ENCODE measurements around the gene CAP1.
A peak's percentile ranks its signal among the peaks of the same experiment; 100 is the strongest.
"Not testable (repeated sequence)": the region's sequence is repeated elsewhere in the genome, so short reads cannot be mapped to it uniquely, and the experiment has no call there.

Gene CAP1, protein sequence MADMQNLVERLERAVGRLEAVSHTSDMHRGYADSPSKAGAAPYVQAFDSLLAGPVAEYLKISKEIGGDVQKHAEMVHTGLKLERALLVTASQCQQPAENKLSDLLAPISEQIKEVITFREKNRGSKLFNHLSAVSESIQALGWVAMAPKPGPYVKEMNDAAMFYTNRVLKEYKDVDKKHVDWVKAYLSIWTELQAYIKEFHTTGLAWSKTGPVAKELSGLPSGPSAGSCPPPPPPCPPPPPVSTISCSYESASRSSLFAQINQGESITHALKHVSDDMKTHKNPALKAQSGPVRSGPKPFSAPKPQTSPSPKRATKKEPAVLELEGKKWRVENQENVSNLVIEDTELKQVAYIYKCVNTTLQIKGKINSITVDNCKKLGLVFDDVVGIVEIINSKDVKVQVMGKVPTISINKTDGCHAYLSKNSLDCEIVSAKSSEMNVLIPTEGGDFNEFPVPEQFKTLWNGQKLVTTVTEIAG

GRCh38 chr1:40040511-40041465, at the start of gene CAP1:
CAP1 (plus strand) TSS chr1:40040729; CDS start chr1:40059347, 18,618 bp downstream.
- peak; percentile 98 for DNase-seq

DNA sequence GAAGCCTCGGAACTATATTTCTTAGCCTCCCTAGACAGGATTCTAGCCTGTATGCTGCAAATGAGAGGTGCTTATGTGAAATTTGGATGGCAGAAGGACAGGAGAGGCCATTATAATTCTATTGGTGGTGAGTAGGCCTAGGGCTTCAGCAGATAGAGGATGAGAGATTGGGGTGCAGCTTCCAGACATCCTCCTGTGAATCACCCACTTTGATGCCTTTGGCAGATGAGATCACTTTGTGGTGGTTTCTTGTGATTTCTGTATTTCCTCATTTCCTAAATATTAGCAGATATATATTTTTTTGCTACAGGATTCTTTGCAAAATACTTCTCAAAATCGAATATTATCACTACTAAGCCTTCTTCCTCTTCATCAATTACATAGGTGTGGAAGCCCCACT, 48.3 kb upstream of the CAP1 start:
- DNase-seq, result no peak

DNA sequence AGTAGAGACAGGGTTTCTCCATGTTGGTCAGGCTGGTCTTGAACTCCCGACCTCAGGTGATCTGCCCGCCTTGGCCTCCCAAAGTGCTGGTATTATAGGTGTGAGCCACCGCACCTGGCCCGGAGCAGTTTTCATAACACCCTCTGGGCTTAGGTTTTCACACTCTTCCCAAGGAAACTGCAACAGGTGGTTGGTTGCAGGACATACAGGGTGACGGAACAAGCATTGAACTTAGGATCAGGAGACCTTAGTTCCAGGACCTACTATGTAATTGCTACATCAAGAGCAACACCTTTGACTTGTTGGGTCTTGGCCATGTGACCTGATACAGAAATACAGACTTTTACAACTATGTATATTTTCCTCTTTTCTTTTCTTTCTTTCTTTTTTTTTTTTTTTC, 47.6 kb upstream of the CAP1 start:
- DNase-seq, result no peak

- no peak for DNase-seq
Observed at GRCh38 chr1:39995973-39996393, 44.5 kb upstream of the CAP1 start.

DNA sequence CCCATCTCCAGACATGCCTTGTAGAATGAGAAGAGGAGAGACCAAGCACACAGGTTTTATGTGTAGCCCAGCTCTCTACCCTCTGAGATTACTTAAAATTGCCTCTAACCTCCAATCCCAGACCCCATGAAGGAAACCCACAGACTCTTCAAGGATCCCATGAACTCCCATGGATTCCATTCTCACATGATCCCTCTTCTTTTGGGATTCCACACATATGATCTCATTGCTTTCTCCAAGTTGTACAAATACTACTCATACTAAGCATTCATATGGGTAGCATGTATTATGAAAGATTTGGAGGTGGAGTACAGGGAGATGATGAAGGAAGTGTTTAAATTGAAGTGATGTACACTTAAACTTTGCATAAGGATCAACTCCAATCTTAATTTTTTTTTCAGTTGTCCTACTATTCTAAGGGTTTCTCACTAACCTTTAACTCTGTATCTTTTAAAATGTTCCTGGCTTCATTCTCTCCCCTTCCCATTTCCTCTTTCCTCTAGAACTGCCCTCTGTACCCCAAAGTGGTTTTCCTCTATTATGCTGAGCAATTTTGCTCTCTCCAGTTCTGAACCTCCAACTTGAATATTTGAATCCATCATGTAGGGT, 44.0 kb upstream of the CAP1 start:
- no peak for DNase-seq

DNA sequence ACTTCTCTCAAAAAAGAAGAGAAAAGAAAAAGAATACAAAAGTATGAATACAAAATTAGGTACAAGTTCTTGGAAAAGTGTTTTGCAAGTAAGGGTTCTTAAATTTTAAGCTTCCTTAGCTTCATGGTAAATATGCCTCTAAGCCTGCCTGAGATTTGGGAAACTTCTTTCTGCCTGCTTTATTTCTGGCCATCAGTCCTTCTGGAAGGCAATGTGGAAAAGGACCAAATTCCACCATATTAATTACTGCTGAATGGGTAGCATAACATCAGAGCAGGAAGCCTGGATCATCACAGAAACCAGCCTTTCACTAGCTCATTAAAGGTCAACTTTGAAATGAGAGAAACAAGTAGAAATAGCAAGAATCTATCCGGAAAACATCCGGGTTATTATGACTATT, 39.1 kb upstream of the CAP1 start:
- DNase-seq, result no peak

DNA sequence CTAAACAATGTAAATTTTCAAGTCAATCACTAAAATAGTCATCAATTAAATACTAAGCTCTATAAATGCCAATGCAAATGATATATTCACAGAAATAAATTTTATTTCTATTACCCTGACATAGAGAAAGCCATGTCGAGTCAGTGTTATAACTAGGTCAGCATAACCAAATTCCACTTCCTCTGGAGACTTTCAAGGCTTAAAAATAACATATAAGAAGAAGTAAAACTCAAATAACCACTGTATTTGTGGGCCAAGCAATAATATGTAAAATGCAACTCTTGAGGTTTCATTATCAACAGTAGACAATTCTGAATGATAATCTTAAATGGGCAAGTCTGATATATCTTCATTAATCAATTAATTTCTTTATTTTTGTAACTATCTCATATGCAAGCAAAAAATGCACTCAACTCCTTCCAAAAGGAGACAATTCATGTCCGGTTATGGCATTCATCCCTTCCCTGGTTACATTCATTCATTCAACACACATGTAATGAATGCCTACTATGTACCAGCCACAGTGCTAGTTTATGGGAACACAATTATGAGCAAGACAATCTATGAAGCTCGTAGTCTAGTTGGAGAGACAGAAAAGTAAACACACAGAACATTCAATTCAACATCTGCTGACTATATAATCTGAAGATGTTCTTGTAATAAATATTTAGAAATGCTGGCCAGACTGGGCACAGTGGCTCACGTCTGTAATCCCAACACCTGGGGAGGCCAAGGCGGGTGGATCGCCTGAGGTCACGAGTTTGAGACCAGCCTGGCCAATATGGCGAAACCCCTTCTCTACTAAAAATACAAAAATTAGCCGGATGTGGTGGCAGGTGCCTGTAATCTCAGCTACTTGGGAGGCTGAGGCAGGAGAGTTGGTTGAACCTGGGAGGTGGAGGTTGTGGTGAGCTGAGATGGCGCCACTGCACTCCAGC, 37.1 kb upstream of the CAP1 start:
- DNase-seq, result no peak

DNA sequence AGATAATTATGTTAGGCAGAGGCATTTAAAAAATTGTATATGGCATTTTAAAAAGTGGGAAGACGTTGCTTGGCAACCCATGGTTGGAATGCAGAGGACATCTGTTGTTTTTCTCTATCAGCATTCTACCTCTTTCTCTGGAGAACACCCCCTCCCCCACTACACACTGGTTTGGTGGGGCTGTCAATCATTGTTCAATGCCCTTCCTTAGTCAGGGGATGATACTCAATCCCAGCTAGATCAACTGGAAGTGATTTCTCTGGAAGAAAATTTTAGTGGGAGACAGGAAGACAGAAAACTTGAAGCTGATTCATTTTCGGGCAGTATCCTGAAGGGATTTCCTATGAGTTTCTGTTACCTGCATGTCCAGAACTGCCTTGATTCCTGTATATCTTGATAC, 35.7 kb upstream of the CAP1 start:
- DNase-seq, result no peak

- not testable (repeated sequence) for DNase-seq
Observed at GRCh38 chr1:40007481-40008034, 33.0 kb upstream of the CAP1 start.

- no peak for DNase-seq
Observed at GRCh38 chr1:40011198-40011597, 29.3 kb upstream of the CAP1 start.

- no peak for DNase-seq
Observed at GRCh38 chr1:40014253-40014706, 26.2 kb upstream of the CAP1 start.

GRCh38 chr1:40014812-40015594, 25.5 kb upstream of the CAP1 start:
- DNase-seq, result no peak

- no peak for DNase-seq
Observed at GRCh38 chr1:40017951-40018575, 22.5 kb upstream of the CAP1 start.

- DNase-seq, result no peak
Observed at GRCh38 chr1:40020447-40021085, 20.0 kb upstream of the CAP1 start.

GRCh38 chr1:40023379-40023944, 17.1 kb upstream of the CAP1 start:
- DNase-seq, result no peak

DNA sequence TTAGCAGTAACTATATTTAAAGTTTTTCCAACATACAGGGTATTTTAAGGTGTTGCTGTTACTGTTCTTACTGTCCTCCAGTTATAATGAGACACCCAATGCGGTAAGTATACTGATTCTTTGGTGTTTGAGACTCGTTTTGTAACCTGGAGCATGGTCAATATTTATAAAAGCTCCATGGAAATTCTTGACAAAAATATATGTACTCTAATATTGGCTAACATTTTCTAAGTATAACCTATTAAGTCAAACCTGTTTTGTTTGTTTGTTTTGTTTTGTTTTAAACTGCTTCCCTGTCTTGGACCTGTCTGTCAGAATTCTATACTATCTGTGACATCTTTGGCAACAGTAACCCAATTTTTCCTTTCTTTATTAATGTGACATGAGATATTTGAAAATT, 15.9 kb upstream of the CAP1 start:
- no peak for DNase-seq

- DNase-seq, result no peak
Observed at GRCh38 chr1:40027647-40028046, 12.9 kb upstream of the CAP1 start.

DNA sequence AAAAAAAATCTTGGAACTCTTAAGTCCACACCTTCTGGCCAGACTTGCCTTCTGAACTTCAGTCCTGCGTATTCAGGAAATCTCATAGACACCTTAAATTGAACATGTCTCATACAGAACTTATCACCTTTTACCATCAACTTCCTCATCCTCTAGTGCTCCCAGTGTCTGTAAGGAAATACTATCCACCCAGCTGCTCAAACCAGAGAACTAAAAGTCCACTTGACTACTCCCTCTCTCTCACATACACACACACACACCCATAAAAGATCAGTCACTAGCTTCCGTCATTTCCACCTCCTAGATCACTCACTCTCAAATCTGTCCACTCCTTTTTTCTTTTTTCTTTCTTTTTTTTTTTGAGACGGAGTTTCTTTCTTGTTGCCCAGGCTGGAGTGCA, 10.9 kb upstream of the CAP1 start:
- DNase-seq, result no peak

- no peak for DNase-seq
Observed at GRCh38 chr1:40030528-40031135, 9.9 kb upstream of the CAP1 start.

All from NCI-H1436 (cell line).